Measurements from ENCODE around the gene MRPL22. TPM values are rescaled to one million over a fixed set of nuclear protein-coding genes. Genes with fewer than 3 reads are reported as not detected.

The MRPL22 gene
- total RNA-seq, 1 experiment from 2014 or later, result 77.2 TPM

GRCh38 chr5:154970759-154971158, 29.9 kb downstream of the MRPL22 start:
- Histone ChIP-seq H3T11ph (ENCODE audit: low read length) (no peak overlapping the region), H4K5ac (ENCODE audit: insufficient read length, low read depth, low read length) (no peak overlapping the region), H2BK5ac (ENCODE audit: insufficient read length, low read length) (no peak overlapping the region), H4K91ac (ENCODE audit: insufficient read length, low read depth, low read length) (no peak overlapping the region), H2BK20ac (ENCODE audit: low read depth, low read length, poor library complexity, severe bottlenecking) (no peak overlapping the region), H2BK15ac (ENCODE audit: low read depth, low read length) (no peak overlapping the region), H2BK120ac (ENCODE audit: low read depth, low read length, poor library complexity, severe bottlenecking) (no peak overlapping the region), H3K14ac (ENCODE audit: insufficient read depth, low read length) (no peak overlapping the region), H3K79me2 (ENCODE audit: insufficient read depth, low read length) (no peaks in the 10 kb centered on the region), H3K9ac (ENCODE audit: extremely low read depth, insufficient read length, low read length) (no peak overlapping the region), H3K4me2 (ENCODE audit: insufficient read depth, insufficient read length, low read length) (no peak overlapping the region), H3K23me2 (ENCODE audit: insufficient read length, low read depth, low read length, poor library complexity, severe bottlenecking) (no peaks in the 10 kb centered on the region), H2AFZ (ENCODE audit: low read length) (no peak overlapping the region), H3K4ac (ENCODE audit: low read depth, low read length) (no peak overlapping the region), H2BK12ac (ENCODE audit: insufficient read length, low read depth, low read length) (no peak overlapping the region), H3K18ac (ENCODE audit: insufficient read length, low read depth, low read length) (no peak overlapping the region), H4K8ac (replicated peaks; ENCODE audit: insufficient read length, low read depth, low read length) (no peak overlapping the region), H3K79me1 (ENCODE audit: insufficient read depth, low read depth, low read length, poor library complexity, severe bottlenecking) (no peaks in the 10 kb centered on the region), H3K56ac (ENCODE audit: insufficient read length, low read depth, low read length) (no peak overlapping the region), H2AK5ac (ENCODE audit: insufficient read length, low read length) (no peak overlapping the region), H3K9me3 (ENCODE audit: control insufficient read depth, low read depth, low read length) (no peaks in the 10 kb centered on the region), H4K20me1 (ENCODE audit: control insufficient read depth, insufficient read depth, insufficient read length) (no peaks in the 10 kb centered on the region), H3K4me1 (ENCODE audit: insufficient read depth, low read length) (no peaks in the 10 kb centered on the region), H3K23ac (ENCODE audit: insufficient read length, low read depth, low read length) (no peak overlapping the region), H3K27ac (ENCODE audit: insufficient read length, low read depth, low read length) (no peak overlapping the region), H3K27me3 (ENCODE audit: insufficient read depth, low read length) (no peaks in the 10 kb centered on the region)
- no peak for TF ChIP-seq CTCF (conservative IDR thresholded peaks at IDR 0.05)
- Mint-ChIP-seq H3K4me1 (no peaks in the 10 kb centered on the region), H3K9me3 (no peaks in the 10 kb centered on the region), H3K4me3 (no peak overlapping the region), H3K36me3 (ENCODE audit: insufficient read depth in 1 of 3, low read depth in 3 of 3) (peaks cover 2 to 10% (median 9%) of the 10 kb centered on the region in 3 experiments; a peak in 6 of 7 replicates), H3K27me3 (ENCODE audit: low read depth) (no peaks in the 10 kb centered on the region), H3K27ac (no peak overlapping the region)
- DNase-seq, result no peak
